WI38 (cell line): ENCODE measurements around the gene ZNF419.
"Not testable (repeated sequence)": the region's sequence is repeated elsewhere in the genome, so short reads cannot be mapped to it uniquely, and the experiment has no call there.

Source experiments
- H3K4me3 ChIP-seq: 2 replicates; pipeline ENCODE4 v1.5.1; 2011; ENCODE audit warnings: low read depth, mild to moderate bottlenecking, control low read depth, low read length
- TF ChIP-seq, protein P1 (sequence below): IDR thresholded peaks from 2 replicates; pipeline ENCODE4 v1.5.1; 2012; ENCODE audit warnings: low read depth, mild to moderate bottlenecking, control low read depth, low read length

ZNF419 gene

GRCh38 chr19:57512845-57513244 lies 25.3 kb downstream of the ZNF419 start:
- TF ChIP-seq, protein P1, sequence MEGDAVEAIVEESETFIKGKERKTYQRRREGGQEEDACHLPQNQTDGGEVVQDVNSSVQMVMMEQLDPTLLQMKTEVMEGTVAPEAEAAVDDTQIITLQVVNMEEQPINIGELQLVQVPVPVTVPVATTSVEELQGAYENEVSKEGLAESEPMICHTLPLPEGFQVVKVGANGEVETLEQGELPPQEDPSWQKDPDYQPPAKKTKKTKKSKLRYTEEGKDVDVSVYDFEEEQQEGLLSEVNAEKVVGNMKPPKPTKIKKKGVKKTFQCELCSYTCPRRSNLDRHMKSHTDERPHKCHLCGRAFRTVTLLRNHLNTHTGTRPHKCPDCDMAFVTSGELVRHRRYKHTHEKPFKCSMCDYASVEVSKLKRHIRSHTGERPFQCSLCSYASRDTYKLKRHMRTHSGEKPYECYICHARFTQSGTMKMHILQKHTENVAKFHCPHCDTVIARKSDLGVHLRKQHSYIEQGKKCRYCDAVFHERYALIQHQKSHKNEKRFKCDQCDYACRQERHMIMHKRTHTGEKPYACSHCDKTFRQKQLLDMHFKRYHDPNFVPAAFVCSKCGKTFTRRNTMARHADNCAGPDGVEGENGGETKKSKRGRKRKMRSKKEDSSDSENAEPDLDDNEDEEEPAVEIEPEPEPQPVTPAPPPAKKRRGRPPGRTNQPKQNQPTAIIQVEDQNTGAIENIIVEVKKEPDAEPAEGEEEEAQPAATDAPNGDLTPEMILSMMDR: no peak

DNA sequence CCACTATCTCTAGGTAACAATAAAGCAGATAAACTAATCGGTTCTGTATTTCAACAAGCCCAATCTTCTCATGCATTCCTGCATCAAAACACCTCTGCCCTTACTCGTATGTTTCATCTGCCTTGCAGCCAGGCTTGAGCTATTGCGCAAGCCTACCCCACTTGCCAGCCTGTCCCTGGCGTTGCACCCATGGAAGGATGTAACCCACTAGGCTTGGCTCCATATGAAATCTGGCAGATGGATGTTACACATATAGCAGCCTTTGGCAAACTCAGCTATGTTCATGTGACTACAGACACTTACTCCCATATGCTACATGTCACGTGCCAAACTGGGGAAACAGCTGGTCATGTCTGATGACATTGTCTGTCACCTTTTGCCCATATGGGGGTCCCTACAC lies 27.7 kb downstream of the ZNF419 start:
- TF ChIP-seq, protein P1: no peak

More at GRCh38 chr19:57512845-57513244, 25.3 kb downstream of the ZNF419 start:
- H3K4me3 ChIP-seq: no peak overlapping the region

DNA sequence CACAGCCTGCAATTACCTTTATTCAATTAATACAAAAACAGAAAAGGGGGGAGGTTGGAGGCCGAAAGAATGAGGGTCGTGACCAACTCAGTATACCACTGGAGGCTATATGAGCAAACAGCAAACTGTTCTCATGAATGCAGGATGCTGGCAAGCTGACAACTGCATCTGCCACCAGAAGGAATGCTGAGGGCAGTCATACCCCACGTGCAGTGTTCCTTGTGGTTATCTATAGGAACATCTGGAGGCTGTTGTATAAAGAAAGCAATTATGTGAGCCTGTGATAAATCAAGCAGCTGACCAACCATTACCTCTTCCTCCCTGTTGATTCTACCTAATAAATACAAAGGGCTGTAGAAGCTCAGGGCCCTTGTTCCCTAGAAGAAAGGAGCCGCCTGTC lies 30.5 kb downstream of the ZNF419 start:
- not testable (repeated sequence) for H3K4me3 ChIP-seq

More for the DNA sequence above, 27.7 kb downstream of the ZNF419 start:
- H3K4me3 ChIP-seq: no peak overlapping the region

GRCh38 chr19:57527136-57527881 lies 39.8 kb downstream of the ZNF419 start, which contains the start of gene ZNF549:
Gene ZNF549, plus strand, starts transcription at chr19:57527356. Its CDS starts 218 bp downstream, at chr19:57527574.
- peak within 1 kb of the TSS; percentile 100 for H3K4me3 ChIP-seq
- TF ChIP-seq, protein P1: no peak

- TF ChIP-seq, protein P1: no peak
- H3K4me3 ChIP-seq: no peak overlapping the region
Measured at GRCh38 chr19:57537953-57538547, 50.5 kb downstream of the ZNF419 start.
